GM19035 (cell line): Measurements from ENCODE around the gene FAM234B.

Experiments
- ATAC-seq: cut with Tn5 transposase; IDR thresholded peaks from one replicate; pipeline ENCODE4 v1.9.1; 2021; ENCODE audit not compliant: unreplicated experiment

FAM234B gene

GRCh38 chr12:13088496-13088895 lies 44.3 kb downstream of the FAM234B start:
- ATAC-seq, result no peak

GRCh38 chr12:13090054-13090453 lies 45.9 kb downstream of the FAM234B start:
- no peak for ATAC-seq

- no peak for ATAC-seq
These were observed 47.7 kb downstream of the FAM234B start for GRCh38 chr12:13091832-13092231.

- no peak for ATAC-seq
These were observed 49.1 kb downstream of the FAM234B start for GRCh38 chr12:13093191-13093847.

- ATAC-seq, result no peak
These were observed 49.7 kb downstream of the FAM234B start for GRCh38 chr12:13093848-13094220.

- no peak for ATAC-seq
These were observed 50.2 kb downstream of the FAM234B start for GRCh38 chr12:13094367-13094766.

- ATAC-seq, result no peak
These were observed 51.2 kb downstream of the FAM234B start for GRCh38 chr12:13095266-13095995.

GRCh38 chr12:13097491-13098011 lies 53.4 kb downstream of the FAM234B start:
- no peak for ATAC-seq

- no peak for ATAC-seq
These were observed 55.1 kb downstream of the FAM234B start for GRCh38 chr12:13099066-13099843.

GRCh38 chr12:13099844-13100604 lies 55.8 kb downstream of the FAM234B start:
- no peak for ATAC-seq

GRCh38 chr12:13100605-13100881 lies 56.4 kb downstream of the FAM234B start:
- no peak for ATAC-seq

- peak; percentile 85 for ATAC-seq
These were observed 56.9 kb downstream of the FAM234B start for GRCh38 chr12:13100882-13101769.

- no peak for ATAC-seq
These were observed 57.7 kb downstream of the FAM234B start for GRCh38 chr12:13101821-13102375.

GRCh38 chr12:13102461-13103195 lies 58.4 kb downstream of the FAM234B start:
- ATAC-seq, result no peak

GRCh38 chr12:13103391-13104033 lies 59.3 kb downstream of the FAM234B start, which contains the start of gene GSG1:
GSG1 (minus strand) TSS chr12:13103667; CDS start chr12:13103512, 155 bp downstream.
- no peak for ATAC-seq

- no peak for ATAC-seq
These were observed 60.2 kb downstream of the FAM234B start for GRCh38 chr12:13104409-13104808.

GRCh38 chr12:13105781-13106180 lies 61.6 kb downstream of the FAM234B start:
- no peak for ATAC-seq

GRCh38 chr12:13106666-13107065 lies 62.5 kb downstream of the FAM234B start:
- ATAC-seq, result no peak

- ATAC-seq, result no peak
These were observed 68.8 kb downstream of the FAM234B start for GRCh38 chr12:13112968-13113367.
